ENCODE measurements around the gene TBC1D22B.

GRCh38 chr6:37257320-37257633, 295 bp upstream of the TBC1D22B start:
- TF ChIP-seq CTCF (conservative IDR thresholded peaks at IDR 0.05; ENCODE audit: low read length) = no peak
- no peak for TF ChIP-seq EZH2phosphoT487 (IDR thresholded peaks at IDR 0.05; ENCODE audit: borderline replicate concordance, low read depth, low read length)
